ENCODE results near the gene SH2D3A.
A peak's percentile ranks its signal among the peaks of the same experiment; 100 is the strongest.

SH2D3A gene

GRCh38 chr19:6769006-6769619 is 1.9 kb upstream of the SH2D3A start:
- no peak overlapping the region for H3K4me2 ChIP-seq (ENCODE audit: low read depth, low read length)
- H3K4me3 ChIP-seq (ENCODE audit: low read length), result no peak overlapping the region
- no peaks in the 10 kb centered on the region for H3K36me3 ChIP-seq (replicated peaks; ENCODE audit: insufficient read depth, low read length)
- peak; percentile 26 for DNase-seq
- no peak overlapping the region for H2AFZ ChIP-seq (ENCODE audit: low read length)
- H3K4me1 ChIP-seq (ENCODE audit: low read length), result peaks cover 24% of the 10 kb centered on the region
- no peak overlapping the region for H3K9ac ChIP-seq (ENCODE audit: low read length)
- H3K9me2 ChIP-seq (replicated peaks; ENCODE audit: insufficient read depth, low read length), result no peaks in the 10 kb centered on the region
- no peaks in the 10 kb centered on the region for H3K27me3 ChIP-seq (replicated peaks; ENCODE audit: insufficient read depth, low read length)
- no peak for TF ChIP-seq EZH2 (optimal IDR thresholded peaks at IDR 0.05; ENCODE audit: low read depth, low read length)
- peak; percentile 40 for TF ChIP-seq CTCF (IDR thresholded peaks at IDR 0.05; ENCODE audit: low read length)
- TF ChIP-seq EZH2phosphoT487 (IDR thresholded peaks at IDR 0.05; ENCODE audit: low read length), result no peak
- H3K9me3 ChIP-seq (replicated peaks; ENCODE audit: insufficient read depth, low read length), result no peaks in the 10 kb centered on the region
- peaks cover 32% of the 10 kb centered on the region for H3F3A ChIP-seq (ENCODE audit: insufficient read depth, low read length)
- H3K79me2 ChIP-seq (ENCODE audit: low read length), result peaks cover 55% of the 10 kb centered on the region
- no peaks in the 10 kb centered on the region for H4K20me1 ChIP-seq (ENCODE audit: insufficient read depth, low read length)
- no peak overlapping the region for H3K27ac ChIP-seq (ENCODE audit: low read length)

DNA sequence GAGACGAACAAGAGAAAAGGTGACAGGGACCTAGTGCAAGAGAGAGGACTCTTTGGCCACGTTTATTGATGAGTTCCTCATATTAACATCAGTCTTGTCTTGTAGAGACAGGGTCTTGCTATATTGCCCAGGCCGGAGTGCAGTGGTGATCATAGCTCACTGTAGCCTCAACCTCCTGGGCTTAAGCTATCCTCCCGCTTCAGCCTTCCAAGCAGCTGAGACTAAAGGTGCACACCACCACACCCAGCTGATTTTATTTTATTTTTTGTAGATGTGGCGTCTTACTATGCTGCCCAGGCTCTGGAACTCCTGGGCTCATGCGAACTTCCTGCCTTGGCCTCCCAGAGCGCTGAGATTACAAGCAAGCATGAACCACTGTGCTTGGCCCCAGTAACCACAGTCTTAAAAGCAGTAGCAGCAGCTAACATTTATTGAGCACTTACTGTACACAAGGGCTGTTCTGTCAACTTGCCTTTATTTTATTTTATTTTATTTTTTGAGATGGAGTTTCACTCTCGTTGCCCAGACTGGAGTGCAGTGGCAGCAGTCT is 1.1 kb upstream of the SH2D3A start:
- H3K36me3 ChIP-seq (replicated peaks; ENCODE audit: insufficient read depth, low read length), result no peaks in the 10 kb centered on the region
- H3K27me3 ChIP-seq (replicated peaks; ENCODE audit: insufficient read depth, low read length), result no peaks in the 10 kb centered on the region
- peak overlapping the region; percentile 93 for H3K4me2 ChIP-seq (ENCODE audit: low read depth, low read length)
- peak overlapping the region; percentile 85 for H3K4me3 ChIP-seq (ENCODE audit: low read length)
- peak overlapping the region; percentile 97 for H2AFZ ChIP-seq (ENCODE audit: low read length)
- peaks cover 53% of the 10 kb centered on the region for H3K79me2 ChIP-seq (ENCODE audit: low read length)
- H3K9ac ChIP-seq (ENCODE audit: low read length), result peak overlapping the region; percentile 49; the same call in 1 of the 2 replicates
- no peaks in the 10 kb centered on the region for H3K9me2 ChIP-seq (replicated peaks; ENCODE audit: insufficient read depth, low read length)
- H3F3A ChIP-seq (ENCODE audit: insufficient read depth, low read length), result peaks cover 29% of the 10 kb centered on the region
- no peak for DNase-seq
- TF ChIP-seq EZH2 (optimal IDR thresholded peaks at IDR 0.05; ENCODE audit: low read depth, low read length) (no peak), CTCF (IDR thresholded peaks at IDR 0.05; ENCODE audit: low read length) (no peak), EZH2phosphoT487 (IDR thresholded peaks at IDR 0.05; ENCODE audit: low read length) (no peak)
- H3K9me3 ChIP-seq (replicated peaks; ENCODE audit: insufficient read depth, low read length), result no peaks in the 10 kb centered on the region
- no peaks in the 10 kb centered on the region for H4K20me1 ChIP-seq (ENCODE audit: insufficient read depth, low read length)
- H3K4me1 ChIP-seq (ENCODE audit: low read length), result peaks cover 24% of the 10 kb centered on the region
- peak overlapping the region; percentile 40; the same call in 1 of the 2 replicates for H3K27ac ChIP-seq (ENCODE audit: low read length)

GRCh38 chr19:6767081-6767356 is 216 bp downstream of the SH2D3A start:
- Histone ChIP-seq H3K4me1 (ENCODE audit: low read length) (peaks cover 21% of the 10 kb centered on the region), H3K4me2 (ENCODE audit: low read depth, low read length) (peak overlapping the region; percentile 93), H3F3A (ENCODE audit: insufficient read depth, low read length) (peaks cover 19% of the 10 kb centered on the region), H3K9me2 (replicated peaks; ENCODE audit: insufficient read depth, low read length) (no peaks in the 10 kb centered on the region), H3K9ac (ENCODE audit: low read length) (peak overlapping the region; percentile 66), H2AFZ (ENCODE audit: low read length) (peak overlapping the region; percentile 62), H3K4me3 (ENCODE audit: low read length) (peak overlapping the region; percentile 85), H4K20me1 (ENCODE audit: insufficient read depth, low read length) (no peaks in the 10 kb centered on the region), H3K36me3 (replicated peaks; ENCODE audit: insufficient read depth, low read length) (no peaks in the 10 kb centered on the region), H3K79me2 (ENCODE audit: low read length) (peaks cover 44% of the 10 kb centered on the region), H3K27me3 (replicated peaks; ENCODE audit: insufficient read depth, low read length) (no peaks in the 10 kb centered on the region), H3K9me3 (replicated peaks; ENCODE audit: insufficient read depth, low read length) (no peaks in the 10 kb centered on the region), H3K27ac (ENCODE audit: low read length) (peak overlapping the region; percentile 66; the same call in 1 of the 2 replicates)
- TF ChIP-seq EZH2 (optimal IDR thresholded peaks at IDR 0.05; ENCODE audit: low read depth, low read length), result no peak
- TF ChIP-seq EZH2phosphoT487 (IDR thresholded peaks at IDR 0.05; ENCODE audit: low read length), result no peak
- no peak for TF ChIP-seq CTCF (IDR thresholded peaks at IDR 0.05; ENCODE audit: low read length)
- DNase-seq, result peak; percentile 71
